Lung (tissue), 12 donors: Measurements from ENCODE around the gene ABCC10. TPM values are rescaled to one million over a fixed set of nuclear protein-coding genes. Genes with fewer than 3 reads are reported as not detected.

Experiments
- ATAC-seq: fragments of 200-7000 bp; cut with Tn5 transposase; one replicate; pipeline ENCODE4 v1.9.1; 2020; ENCODE audit warnings: moderate number of reproducible peaks; ENCODE audit not compliant: insufficient read depth, low FRiP score
- DNase-seq, 3 donors: peaks; one replicate each; pipeline ENCODE4 v3.0.0-alpha.2; 2013 to 2017
- H3K27ac ChIP-seq, 2 donors: one replicate each; pipeline ENCODE4 v1.5.1; 2013; ENCODE audit warnings: mild to moderate bottlenecking in 2 of 2, moderate library complexity in 2 of 2, control low read depth in 1 of 2, inconsistent platforms in 1 of 2, low read depth in 1 of 2, low read length in 1 of 2
- H3K27me3 ChIP-seq, 3 donors: one replicate each; pipeline ENCODE4 v1.5.1; 2013; ENCODE audit warnings: low read length in 2 of 3; ENCODE audit not compliant: control insufficient read depth in 3 of 3, insufficient read depth in 3 of 3
- H3K36me3 ChIP-seq, 4 donors: one replicate each; pipeline ENCODE4 v1.5.1; 2013; ENCODE audit warnings: low read length in 4 of 4, mild to moderate bottlenecking in 1 of 4, moderate library complexity in 1 of 4; ENCODE audit not compliant: control insufficient read depth in 4 of 4, insufficient read depth in 4 of 4
- H3K4me1 ChIP-seq, 5 donors: one replicate each; pipeline ENCODE4 v1.5.1; 2013; ENCODE audit warnings: low read length in 5 of 5, mild to moderate bottlenecking in 2 of 5, moderate library complexity in 1 of 5; ENCODE audit not compliant: control insufficient read depth in 5 of 5, insufficient read depth in 5 of 5
- H3K4me3 ChIP-seq: one replicate; pipeline ENCODE4 v1.5.1; 2013; ENCODE audit warnings: mild to moderate bottlenecking, control low read depth, moderate library complexity
- H3K9ac ChIP-seq, 2 donors: one replicate each; pipeline ENCODE4 v1.5.1; 2013; ENCODE audit warnings: low read length in 2 of 2, control low read depth in 1 of 2; ENCODE audit not compliant: insufficient read depth in 1 of 2
- H3K9me3 ChIP-seq, 4 donors: one replicate each; pipeline ENCODE4 v1.5.1; 2013; ENCODE audit warnings: low read length in 3 of 4, mild to moderate bottlenecking in 1 of 4, moderate library complexity in 1 of 4; ENCODE audit not compliant: control insufficient read depth in 4 of 4, insufficient read depth in 3 of 4
- WGBS, 2 donors: extraction: QIAGEN DNeasy Blood & Tissue Kit; methylation state at CpG; one replicate each; pipeline ENCODE4 v1.1.7; 2013; 5-methylcytosine and 5-hydroxymethylcytosine counted together
- polyA plus RNA-seq, 2 donors: library from polyadenylated mRNA; stranded (reverse); fragments of 200-250 nt; gene quantifications; one replicate each; pipeline ENCODE4 v1.2.1, GENCODE V29; 2013
- total RNA-seq, 2 donors: library from RNA; depleted of rRNA in 1 of 2; stranded (reverse); fragments of >200 nt in 1 of 2; gene quantifications; one replicate each; pipeline ENCODE4 v1.2.1, GENCODE V29; 2014 to 2021
- TF ChIP-seq, protein P1 (sequence below): IDR thresholded peaks from 2 replicates; pipeline ENCODE4 v1.5.1; 2012; ENCODE audit warnings: mild to moderate bottlenecking; ENCODE audit errors: control extremely low read depth, extremely low read depth
- donor health status: control.
- donor health status: control.
- donor health status: Bipolar disorder and iron deficiency.
- donor health status: healthy.
- donor health status: DM: yes; HTN: yes; CAD: no.

ABCC10 gene
- total and polyA plus RNA-seq, 4 donors, result 15.7 to 43.3 (median 26.2) TPM

DNA sequence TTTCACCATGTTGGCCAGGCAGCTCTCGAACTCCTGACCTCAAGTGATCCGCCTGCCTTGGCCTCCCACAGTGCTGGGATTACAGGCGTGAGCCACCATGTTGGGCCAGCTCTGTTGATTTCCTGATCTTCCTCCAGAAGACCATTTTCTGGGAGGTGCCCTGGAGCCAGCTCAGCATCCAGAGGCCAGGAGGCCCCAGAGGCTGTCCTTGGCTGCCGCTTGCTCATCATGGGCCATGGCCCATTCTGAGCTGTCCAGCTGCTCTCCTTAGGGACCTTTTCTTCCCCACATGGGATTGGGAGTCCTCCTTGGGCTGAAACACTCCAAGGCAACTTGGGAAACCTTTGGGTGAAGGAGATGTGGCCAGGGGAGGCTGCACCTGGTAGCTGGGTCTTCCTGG lies 67.4 kb downstream of the ABCC10 start:
- Histone ChIP-seq H3K27me3 (no peaks in the 10 kb centered on the region), H3K4me3 (no peak overlapping the region), H3K9ac (no peak overlapping the region), H3K9me3 (no peaks in the 10 kb centered on the region), H3K27ac (no peak overlapping the region), H3K4me1 (peaks cover 5 to 37% (median 12%) of the 10 kb centered on the region in 5 donors), H3K36me3 (peaks cover 2 to 16% (median 16%) of the 10 kb centered on the region in 4 donors)
- no peak for DNase-seq
- WGBS, 2 donors, result 92 to 93% methylated on average over 4 of the region's 4 CpGs
- ATAC-seq, result no peak
- TF ChIP-seq, protein P1, sequence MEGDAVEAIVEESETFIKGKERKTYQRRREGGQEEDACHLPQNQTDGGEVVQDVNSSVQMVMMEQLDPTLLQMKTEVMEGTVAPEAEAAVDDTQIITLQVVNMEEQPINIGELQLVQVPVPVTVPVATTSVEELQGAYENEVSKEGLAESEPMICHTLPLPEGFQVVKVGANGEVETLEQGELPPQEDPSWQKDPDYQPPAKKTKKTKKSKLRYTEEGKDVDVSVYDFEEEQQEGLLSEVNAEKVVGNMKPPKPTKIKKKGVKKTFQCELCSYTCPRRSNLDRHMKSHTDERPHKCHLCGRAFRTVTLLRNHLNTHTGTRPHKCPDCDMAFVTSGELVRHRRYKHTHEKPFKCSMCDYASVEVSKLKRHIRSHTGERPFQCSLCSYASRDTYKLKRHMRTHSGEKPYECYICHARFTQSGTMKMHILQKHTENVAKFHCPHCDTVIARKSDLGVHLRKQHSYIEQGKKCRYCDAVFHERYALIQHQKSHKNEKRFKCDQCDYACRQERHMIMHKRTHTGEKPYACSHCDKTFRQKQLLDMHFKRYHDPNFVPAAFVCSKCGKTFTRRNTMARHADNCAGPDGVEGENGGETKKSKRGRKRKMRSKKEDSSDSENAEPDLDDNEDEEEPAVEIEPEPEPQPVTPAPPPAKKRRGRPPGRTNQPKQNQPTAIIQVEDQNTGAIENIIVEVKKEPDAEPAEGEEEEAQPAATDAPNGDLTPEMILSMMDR, result no peak

DNA sequence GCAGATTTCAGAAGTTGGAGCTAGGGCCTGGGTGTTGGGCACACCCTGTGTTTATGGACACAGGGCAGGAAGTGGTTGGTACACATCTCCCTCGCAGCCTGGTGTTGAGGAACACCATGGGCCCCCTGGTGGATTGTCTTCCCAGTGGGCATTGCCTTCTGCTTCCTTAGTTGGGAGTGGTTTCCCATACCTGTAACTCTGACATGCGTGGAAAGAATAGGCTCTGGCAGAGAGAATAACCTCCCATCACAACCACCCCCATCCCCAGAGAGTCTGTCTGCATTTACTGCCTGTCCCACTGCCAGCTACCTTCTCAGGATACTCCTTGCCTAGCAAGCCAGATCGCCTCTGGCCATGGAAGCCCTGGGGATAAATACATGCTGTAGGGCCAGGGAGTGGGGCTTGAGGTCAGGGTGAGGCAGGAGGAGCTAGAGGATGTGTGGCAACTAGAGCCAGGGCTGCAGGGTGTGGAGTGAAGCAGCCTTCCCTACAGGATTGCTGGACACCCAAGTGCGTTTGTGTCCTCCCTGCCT lies 68.1 kb downstream of the ABCC10 start:
- Histone ChIP-seq H3K36me3 (peaks cover 2 to 22% (median 19%) of the 10 kb centered on the region in 4 donors), H3K4me3 (no peak overlapping the region), H3K9me3 (no peaks in the 10 kb centered on the region), H3K27me3 (no peaks in the 10 kb centered on the region), H3K27ac (no peak overlapping the region), H3K9ac (no peak overlapping the region), H3K4me1 (peaks cover 5 to 39% (median 12%) of the 10 kb centered on the region in 5 donors)
- no peak for DNase-seq
- WGBS, 2 donors, result 67 to 68% methylated on average over 4 of the region's 4 CpGs
- TF ChIP-seq, protein P1, result no peak
- ATAC-seq, result no peak

DNA sequence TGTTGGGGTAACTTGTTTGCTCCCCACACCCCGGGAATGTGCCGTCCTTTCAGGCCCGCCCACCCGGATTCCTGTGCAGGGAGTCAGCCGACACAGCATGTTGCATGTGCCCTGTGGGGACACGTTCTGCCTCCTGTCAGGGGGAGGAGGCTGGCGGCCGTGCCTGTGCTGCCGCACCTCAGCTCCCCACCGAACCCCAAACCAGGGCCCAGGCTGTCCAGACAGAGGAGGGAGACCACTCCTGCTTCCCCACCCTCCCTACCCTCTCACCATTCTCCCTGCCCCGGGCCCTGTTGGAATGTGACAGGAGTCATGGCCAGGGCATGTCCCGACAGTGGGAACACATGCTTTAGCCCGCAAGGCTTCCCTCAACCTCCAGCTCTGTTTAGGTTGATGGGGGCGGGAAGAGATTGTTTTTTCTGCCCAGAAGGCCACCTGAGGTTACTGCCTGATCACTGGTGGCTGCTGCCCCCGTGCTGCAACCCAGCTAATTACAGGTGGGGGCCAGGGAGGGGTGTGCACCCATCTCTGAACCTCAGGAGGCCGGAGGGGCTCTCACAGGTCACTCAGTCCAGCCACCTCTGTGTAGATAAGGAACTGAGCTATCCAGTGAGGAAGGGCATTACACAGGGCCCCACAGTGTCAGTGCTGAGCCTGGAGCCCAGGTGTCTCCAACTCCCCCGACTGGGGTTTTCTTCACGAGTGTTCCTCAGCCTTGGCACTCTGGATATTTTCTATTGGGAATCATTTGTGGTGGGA lies 69.2 kb downstream of the ABCC10 start:
- Histone ChIP-seq H3K27me3 (no peaks in the 10 kb centered on the region), H3K27ac (no peak overlapping the region), H3K4me3 (no peak overlapping the region), H3K9me3 (no peaks in the 10 kb centered on the region), H3K36me3 (peaks cover 2 to 30% (median 25%) of the 10 kb centered on the region in 4 donors), H3K9ac (no peak overlapping the region), H3K4me1 (peaks cover 5 to 39% (median 12%) of the 10 kb centered on the region in 5 donors)
- ATAC-seq, result no peak
- TF ChIP-seq, protein P1, result no peak
- 62 to 79% methylated on average over 18 of the region's 18 CpGs for WGBS, 2 donors
- no peak for DNase-seq
